Measurements from ENCODE around the gene TELO2. TPM values are rescaled to one million over a fixed set of nuclear protein-coding genes. Genes with fewer than 3 reads are reported as not detected.
A peak's percentile ranks its signal among the peaks of the same experiment; 100 is the strongest.

Gene TELO2
- total RNA-seq, 4 donors from 2014 or later, result 23.1 to 40.0 (median 34.1) TPM

DNA sequence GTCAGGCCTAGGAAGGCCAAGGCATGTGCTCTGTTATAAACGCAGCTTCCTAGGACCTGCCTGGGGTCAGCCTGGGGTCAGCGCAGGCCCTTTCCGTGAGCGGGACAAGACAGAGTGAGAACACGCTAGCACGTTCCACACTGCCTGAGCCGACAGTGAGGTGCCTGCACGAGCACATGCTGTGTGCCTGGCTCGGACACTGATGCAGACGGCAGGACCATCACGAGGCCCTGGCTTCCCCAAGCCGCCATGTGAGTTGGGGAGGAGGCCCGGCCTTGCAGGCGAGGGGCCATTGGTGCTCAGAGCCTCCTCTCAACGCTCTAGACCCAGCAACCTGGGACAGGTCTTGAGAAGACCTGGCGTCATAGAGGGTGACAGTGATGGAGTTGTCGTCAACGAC, 49.4 kb downstream of the TELO2 start:
- no peak for DNase-seq (ENCODE audit: low spot score in 2 of 2)
- WGBS, 2 donors, result 90 to 93% methylated on average over 17 to 18 of the region's 18 CpGs

DNA sequence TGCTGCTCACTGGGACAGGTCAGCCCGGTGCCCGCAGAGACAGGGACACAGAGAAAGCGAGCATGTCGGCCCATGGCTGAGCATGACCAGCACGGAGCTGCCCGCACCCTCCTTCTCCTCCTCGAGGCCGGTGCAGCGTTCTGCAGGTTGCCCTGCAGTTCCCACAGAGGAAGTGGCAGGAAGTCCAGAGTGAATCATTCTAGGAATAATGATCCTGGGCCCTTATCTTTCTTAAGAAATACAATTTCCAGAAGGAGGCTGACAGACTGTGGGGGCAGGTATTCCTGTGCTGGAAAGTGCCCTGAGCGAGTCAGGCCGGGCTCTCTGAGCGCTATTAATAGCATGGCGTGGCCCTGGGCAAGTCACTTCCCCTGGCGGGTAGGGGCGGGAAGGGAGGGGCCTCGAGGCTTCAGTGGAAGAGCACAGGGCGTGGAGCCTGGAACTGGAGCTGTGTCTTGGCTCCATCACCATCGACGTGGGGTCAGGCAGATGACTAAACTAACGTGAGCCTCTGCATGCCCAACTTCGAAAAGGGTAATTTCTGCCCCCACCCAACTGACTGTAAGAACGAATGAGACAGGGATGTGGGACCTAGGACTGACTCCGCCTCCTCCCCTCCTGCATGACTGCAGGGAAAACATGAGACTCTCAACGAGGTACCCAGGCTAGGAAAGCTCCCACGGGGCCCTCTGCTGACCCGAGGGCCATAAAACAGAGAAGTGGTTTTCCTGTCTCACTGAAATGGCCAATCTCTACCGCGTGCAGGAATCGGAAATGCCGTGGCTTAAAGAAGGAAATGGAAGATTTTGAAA, 50.1 kb downstream of the TELO2 start:
- H3K4me3 ChIP-seq (ENCODE audit: low read depth, poor library complexity, severe bottlenecking), result no peak overlapping the region

More for the DNA sequence above, 49.4 kb downstream of the TELO2 start:
- no peak for TF ChIP-seq CTCF (IDR thresholded peaks at IDR 0.05)
- no peak for TF ChIP-seq POLR2A (IDR thresholded peaks at IDR 0.05)
- intact Hi-C loops (cut with DNase I; ENCODE audit: low total_unique reads), result no loop called here
- no peak overlapping the region for H3K4me3 ChIP-seq (ENCODE audit: low read depth, poor library complexity, severe bottlenecking)

DNA sequence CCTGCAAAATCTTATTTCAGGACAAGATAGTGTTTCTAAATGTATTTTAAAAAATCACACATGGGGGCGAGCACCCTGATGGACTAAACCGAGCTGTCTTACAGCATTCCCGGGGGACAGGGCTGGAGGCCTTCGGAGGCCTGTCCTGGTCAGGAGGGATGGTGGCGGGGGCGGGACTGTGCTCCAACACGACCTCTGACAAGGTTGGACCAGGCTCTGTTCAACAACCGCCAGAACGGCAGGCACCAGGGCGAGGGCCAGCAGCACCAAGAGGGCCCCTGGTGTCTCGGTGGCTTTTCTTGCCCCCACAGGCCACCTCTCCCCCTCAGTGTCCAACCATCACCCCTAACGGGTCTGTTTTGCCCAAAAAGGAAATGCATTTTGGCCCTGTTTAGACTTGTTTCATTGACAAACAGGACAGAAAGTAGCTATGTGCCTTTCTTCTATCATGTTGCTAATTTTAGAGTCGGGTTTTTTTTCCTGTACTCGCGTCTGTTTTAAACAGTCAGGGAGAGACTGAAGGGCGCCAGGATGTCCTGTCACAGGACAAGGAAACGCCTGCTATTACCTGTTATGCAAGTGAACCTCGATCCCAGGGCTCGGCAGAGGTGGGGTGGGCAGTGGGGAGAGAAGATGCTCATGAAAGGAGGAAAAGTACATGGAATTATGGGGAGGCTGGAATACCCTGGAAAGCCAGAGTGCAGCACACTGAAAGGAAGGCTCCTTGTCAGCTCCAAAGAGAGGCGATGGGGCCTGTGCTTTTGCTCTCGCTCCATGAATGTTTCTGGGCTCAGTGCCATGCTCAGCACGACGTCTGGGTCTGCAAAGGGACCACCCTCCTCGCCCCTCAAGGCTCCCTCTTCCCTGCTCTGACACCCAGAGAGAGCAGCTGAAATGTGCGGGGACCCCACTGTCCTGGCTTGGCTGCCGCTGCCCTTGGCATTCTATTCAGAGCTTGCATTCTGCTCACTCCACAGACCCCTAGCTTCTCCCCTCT, 52.2 kb downstream of the TELO2 start:
- no peak for DNase-seq (ENCODE audit: low spot score in 2 of 2)
- intact Hi-C loops (cut with DNase I; ENCODE audit: low total_unique reads), result no loop called here
- TF ChIP-seq CTCF (IDR thresholded peaks at IDR 0.05), result no peak
- no peak for TF ChIP-seq POLR2A (IDR thresholded peaks at IDR 0.05)
- 48% methylated on average over 26 of the region's 26 CpGs for WGBS, 2 donors
- H3K4me3 ChIP-seq (ENCODE audit: low read depth, poor library complexity, severe bottlenecking), result no peak overlapping the region

More for the DNA sequence above, 50.1 kb downstream of the TELO2 start:
- WGBS, 2 donors, result 23 to 31% methylated on average over 30 of the region's 30 CpGs
- intact Hi-C loops (cut with DNase I; ENCODE audit: low total_unique reads), result no loop called here
- TF ChIP-seq POLR2A (IDR thresholded peaks at IDR 0.05), result no peak
- TF ChIP-seq CTCF (IDR thresholded peaks at IDR 0.05), result no peak
- DNase-seq (ENCODE audit: low spot score in 2 of 2), result peak in 1 of 2 donors; percentile 46

DNA sequence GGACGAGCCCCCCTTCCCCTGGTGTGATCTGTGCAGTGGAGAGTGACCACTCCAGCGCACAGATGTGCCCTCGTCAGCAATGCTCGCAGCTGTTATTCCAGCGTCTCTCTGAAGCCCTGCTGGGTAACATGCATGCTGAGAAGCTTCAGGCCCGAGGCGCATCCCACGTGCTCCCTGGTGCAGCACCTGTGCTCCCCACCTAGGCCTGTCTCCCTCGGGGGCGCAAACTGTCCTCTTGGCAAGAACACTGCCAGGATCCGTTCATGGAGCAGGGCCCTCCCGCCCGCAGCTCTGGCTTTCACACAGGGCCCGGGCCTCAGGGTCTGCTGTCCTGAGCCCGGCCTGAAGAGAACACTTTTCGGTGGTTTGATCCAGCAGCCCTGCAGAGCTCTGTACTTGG, 53.3 kb downstream of the TELO2 start:
- no peak for DNase-seq (ENCODE audit: low spot score in 2 of 2)
- intact Hi-C loops (cut with DNase I; ENCODE audit: low total_unique reads), result no loop called here
- H3K4me3 ChIP-seq (ENCODE audit: low read depth, poor library complexity, severe bottlenecking), result no peak overlapping the region
- TF ChIP-seq CTCF (IDR thresholded peaks at IDR 0.05) (no peak), POLR2A (IDR thresholded peaks at IDR 0.05) (no peak)
- WGBS, 2 donors, result 92 to 94% methylated on average over 6 to 14 of the region's 16 CpGs

DNA sequence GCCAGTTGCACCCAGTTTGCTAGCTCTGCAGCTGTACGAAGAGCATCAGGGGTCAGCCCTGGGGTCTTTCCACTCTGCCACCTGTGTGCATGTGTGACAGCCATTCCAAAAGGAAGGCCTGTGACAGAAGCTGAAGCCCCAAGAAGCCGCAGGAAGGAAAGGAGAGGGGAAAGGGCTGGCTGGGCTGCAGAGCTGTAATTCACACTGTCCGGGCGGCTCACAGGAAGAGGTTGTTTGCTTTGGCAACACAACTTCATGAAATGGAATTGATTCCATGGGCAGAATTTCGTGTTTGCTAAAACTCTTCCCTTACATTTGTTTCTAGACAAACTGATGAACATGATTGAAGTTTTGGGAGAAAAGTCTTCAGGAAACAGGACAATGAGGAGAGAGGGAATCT, 55.1 kb downstream of the TELO2 start:
- no peak for TF ChIP-seq POLR2A (IDR thresholded peaks at IDR 0.05)
- no peak for TF ChIP-seq CTCF (IDR thresholded peaks at IDR 0.05)
- 70 to 75% methylated on average over 5 of the region's 5 CpGs for WGBS, 2 donors
- DNase-seq (ENCODE audit: low spot score in 2 of 2), result no peak
- H3K4me3 ChIP-seq (ENCODE audit: low read depth, poor library complexity, severe bottlenecking), result no peak overlapping the region
- intact Hi-C loops (cut with DNase I; ENCODE audit: low total_unique reads), result no loop called here

Data from lower leg skin (tissue), 4 donors.